Astrocyte (in vitro differentiated cells and primary cell): Measurements from ENCODE around the gene SARS1.

Experiments
- EZH2 ChIP-seq: IDR thresholded peaks from 2 replicates; pipeline ENCODE4 v1.6.1; 2012; ENCODE audit warnings: mild to moderate bottlenecking, low read length, inconsistent platforms; ENCODE audit not compliant: insufficient read depth
- TF ChIP-seq, protein P1 (sequence below): IDR thresholded peaks from 2 replicates; pipeline ENCODE4 v1.5.1; 2011; ENCODE audit warnings: low read depth, mild to moderate bottlenecking, inconsistent platforms, low read length, moderate library complexity; ENCODE audit not compliant: insufficient read depth

- TF ChIP-seq, protein P1, sequence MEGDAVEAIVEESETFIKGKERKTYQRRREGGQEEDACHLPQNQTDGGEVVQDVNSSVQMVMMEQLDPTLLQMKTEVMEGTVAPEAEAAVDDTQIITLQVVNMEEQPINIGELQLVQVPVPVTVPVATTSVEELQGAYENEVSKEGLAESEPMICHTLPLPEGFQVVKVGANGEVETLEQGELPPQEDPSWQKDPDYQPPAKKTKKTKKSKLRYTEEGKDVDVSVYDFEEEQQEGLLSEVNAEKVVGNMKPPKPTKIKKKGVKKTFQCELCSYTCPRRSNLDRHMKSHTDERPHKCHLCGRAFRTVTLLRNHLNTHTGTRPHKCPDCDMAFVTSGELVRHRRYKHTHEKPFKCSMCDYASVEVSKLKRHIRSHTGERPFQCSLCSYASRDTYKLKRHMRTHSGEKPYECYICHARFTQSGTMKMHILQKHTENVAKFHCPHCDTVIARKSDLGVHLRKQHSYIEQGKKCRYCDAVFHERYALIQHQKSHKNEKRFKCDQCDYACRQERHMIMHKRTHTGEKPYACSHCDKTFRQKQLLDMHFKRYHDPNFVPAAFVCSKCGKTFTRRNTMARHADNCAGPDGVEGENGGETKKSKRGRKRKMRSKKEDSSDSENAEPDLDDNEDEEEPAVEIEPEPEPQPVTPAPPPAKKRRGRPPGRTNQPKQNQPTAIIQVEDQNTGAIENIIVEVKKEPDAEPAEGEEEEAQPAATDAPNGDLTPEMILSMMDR, result no peak
- no peak for TF ChIP-seq EZH2
These were observed 23.8 kb downstream of the SARS1 start for GRCh38 chr1:109237512-109237911.
